ENCODE results near the gene TRMT10B. TPM values are rescaled to one million over a fixed set of nuclear protein-coding genes. Genes with fewer than 3 reads are reported as not detected.

TRMT10B gene
- total RNA-seq, 1 experiment from 2014 or later = 6.1 TPM

GRCh38 chr9:37827483-37828165 lies 74.0 kb downstream of the TRMT10B start:
- no peak for ATAC-seq
- DNase-seq (ENCODE audit: low spot score) = no peak
- H3K36me3 Mint-ChIP-seq = peaks cover 12% of the 10 kb centered on the region
- CTCF ChIA-PET = no interaction called here
- H3K4me1 Mint-ChIP-seq = no peaks in the 10 kb centered on the region
- no peak overlapping the region for H3K4me3 Mint-ChIP-seq
- H3K27me3 Mint-ChIP-seq (ENCODE audit: low read depth) = no peaks in the 10 kb centered on the region
- POLR2A ChIA-PET = no interaction called here
- H3K27ac Mint-ChIP-seq = no peak overlapping the region
- no peaks in the 10 kb centered on the region; the same call in 1 of the 2 replicates for H3K9me3 Mint-ChIP-seq
- TF ChIP-seq NR2C2 (CRISPR knock-in tag; IDR thresholded peaks at IDR 0.05) (no peak), CTCF (IDR thresholded peaks at IDR 0.05) (no peak), SMAD3 (CRISPR knock-in tag; IDR thresholded peaks at IDR 0.05; ENCODE audit: borderline replicate concordance) (no peak), FOXP1 (CRISPR knock-in tag; IDR thresholded peaks at IDR 0.05; ENCODE audit: borderline replicate concordance) (no peak), IRF2 (CRISPR knock-in tag; IDR thresholded peaks at IDR 0.05; ENCODE audit: borderline replicate concordance, low read depth) (no peak), TEAD1 (CRISPR knock-in tag; IDR thresholded peaks at IDR 0.05) (no peak), STAT6 (CRISPR knock-in tag; conservative IDR thresholded peaks at IDR 0.05; ENCODE audit: low read depth) (no peak), ELF4 (CRISPR knock-in tag; IDR thresholded peaks at IDR 0.05; ENCODE audit: low read depth) (no peak), AR (CRISPR knock-in tag; IDR thresholded peaks at IDR 0.05) (no peak), ZNF425 (CRISPR knock-in tag; conservative IDR thresholded peaks at IDR 0.05) (no peak)

Other genes starting within 250 kb of the TRMT10B start
- 14.0 to 14.7 TPM (median 14.4 TPM) in 3 replicates for gene FBXO10, start 177.4 kb upstream of the TRMT10B start, total RNA-seq (2021)
- 112 to 126 TPM (median 124 TPM) in 3 replicates for gene TOMM5, start 161.2 kb upstream of the TRMT10B start, total RNA-seq (2021)
- gene FRMPD1, start 102.9 kb upstream of the TRMT10B start, total RNA-seq (2021) = 0.14 to 0.26 TPM (median 0.14 TPM) in 3 replicates
- 69.9 to 73.8 TPM (median 71.0 TPM) in 3 replicates for gene EXOSC3, start 31.3 kb downstream of the TRMT10B start, total RNA-seq (2021)
- 11.7 to 14.2 TPM (median 14.2 TPM) in 3 replicates for gene DCAF10, start 47.0 kb downstream of the TRMT10B start, total RNA-seq (2021)
- 15.0 to 16.2 TPM (median 15.4 TPM) in 3 replicates for gene SLC25A51, start 150.3 kb downstream of the TRMT10B start, total RNA-seq (2021)

Measured in WTC11 (cell line).